GM21390 (cell line): ENCODE results near the gene ZIC4.

Source experiments
- ATAC-seq: cut with Tn5 transposase; IDR thresholded peaks from one replicate; pipeline ENCODE4 v1.9.1; 2021; ENCODE audit not compliant: unreplicated experiment

Gene ZIC4

GRCh38 chr3:147356145-147356908, 50.0 kb downstream of the ZIC4 start:
- no peak for ATAC-seq

GRCh38 chr3:147355753-147356090, 50.6 kb downstream of the ZIC4 start:
- ATAC-seq, result no peak

DNA sequence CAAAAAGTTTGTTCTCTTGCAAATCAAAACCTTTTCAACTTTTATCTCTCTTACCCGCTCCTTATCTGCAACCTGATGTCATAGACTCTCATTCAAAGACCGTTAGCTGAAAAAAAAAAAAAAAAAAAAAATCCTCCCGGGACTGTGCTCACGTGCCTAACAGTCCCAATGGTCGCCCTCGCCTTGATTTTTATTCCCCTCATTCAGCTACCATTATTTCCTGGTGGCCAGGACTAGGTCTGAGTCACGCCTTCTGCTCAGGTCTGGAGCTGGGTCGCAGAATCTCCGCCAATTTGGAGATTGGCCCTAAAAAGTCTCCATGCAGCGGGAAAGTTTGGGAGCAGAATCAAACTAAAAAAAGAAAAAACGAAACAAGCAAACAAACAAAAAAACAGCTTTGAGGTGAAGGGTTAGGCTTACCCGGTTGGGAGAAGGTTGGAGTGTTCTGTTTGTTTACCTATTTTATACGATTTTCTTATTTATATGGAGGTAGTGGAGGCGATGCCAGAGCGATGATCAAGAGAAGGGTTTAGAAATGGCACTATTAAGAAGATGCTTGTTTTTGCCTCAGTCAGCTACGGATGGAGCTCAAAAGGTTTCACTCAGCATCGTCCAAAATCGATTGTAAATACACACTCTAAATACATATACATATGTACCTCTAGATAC, 51.1 kb downstream of the ZIC4 start:
- no peak for ATAC-seq

DNA sequence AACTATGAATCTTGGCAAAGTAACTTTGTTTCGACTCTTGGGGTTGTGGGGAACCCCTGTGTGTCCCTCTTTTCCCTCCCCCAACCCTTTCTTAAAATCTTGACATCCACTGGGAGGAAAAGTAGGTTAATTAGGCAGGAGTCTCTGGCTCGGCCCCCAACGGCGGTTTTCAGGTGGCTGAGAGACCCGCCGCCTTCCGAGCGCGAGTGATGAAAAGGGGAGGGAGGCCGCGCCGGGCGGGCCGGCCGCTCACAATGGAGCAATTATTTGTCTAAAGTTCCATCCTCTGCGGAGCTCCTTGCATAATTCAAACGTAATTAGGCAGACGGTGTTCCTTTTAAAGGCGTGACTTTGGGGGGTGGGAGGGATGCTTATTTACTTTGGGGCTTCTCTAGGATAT, 51.7 kb downstream of the ZIC4 start:
- no peak for ATAC-seq

- ATAC-seq, result no peak
These were observed 55.0 kb downstream of the ZIC4 start for GRCh38 chr3:147351301-147351700.

DNA sequence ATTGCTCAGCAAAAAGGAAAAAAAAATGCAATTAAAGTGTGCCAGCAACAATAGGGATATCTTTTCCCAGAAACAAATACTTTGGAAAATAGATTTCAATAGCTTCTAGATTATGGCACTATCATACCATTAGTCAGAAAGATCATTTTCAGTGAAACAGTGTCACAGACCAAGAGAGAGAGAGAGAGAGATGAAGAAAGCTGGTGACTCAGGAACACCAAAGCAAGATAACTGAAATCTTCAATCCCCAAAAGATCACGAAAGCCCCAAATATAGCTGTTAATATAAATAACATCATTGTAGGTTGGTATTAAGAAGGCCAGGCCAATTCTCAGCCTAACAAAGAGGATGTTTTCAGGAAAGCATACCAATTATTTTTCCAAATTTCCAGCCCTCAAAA, 57.4 kb downstream of the ZIC4 start:
- ATAC-seq, result no peak

DNA sequence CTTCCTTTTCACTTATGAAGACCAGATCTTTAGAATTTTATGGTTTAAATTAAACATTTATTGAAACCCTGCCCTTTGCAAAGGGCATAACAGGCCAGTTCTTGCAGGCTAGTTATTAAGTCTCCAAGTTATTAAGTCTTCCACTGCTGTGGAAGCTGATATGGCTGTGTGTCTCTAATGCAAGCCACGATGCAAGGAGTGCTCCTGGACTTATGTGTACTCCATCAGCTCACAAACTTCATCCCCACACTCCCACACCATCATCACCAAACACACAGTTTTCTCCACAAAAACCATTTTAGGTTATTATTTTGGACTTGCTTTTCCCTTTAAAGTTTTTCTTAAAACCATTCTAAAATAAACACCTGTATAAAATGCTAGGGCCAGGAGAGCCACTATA, 62.4 kb downstream of the ZIC4 start:
- ATAC-seq, result no peak

GRCh38 chr3:147341727-147342126, 64.6 kb downstream of the ZIC4 start:
- ATAC-seq, result no peak

DNA sequence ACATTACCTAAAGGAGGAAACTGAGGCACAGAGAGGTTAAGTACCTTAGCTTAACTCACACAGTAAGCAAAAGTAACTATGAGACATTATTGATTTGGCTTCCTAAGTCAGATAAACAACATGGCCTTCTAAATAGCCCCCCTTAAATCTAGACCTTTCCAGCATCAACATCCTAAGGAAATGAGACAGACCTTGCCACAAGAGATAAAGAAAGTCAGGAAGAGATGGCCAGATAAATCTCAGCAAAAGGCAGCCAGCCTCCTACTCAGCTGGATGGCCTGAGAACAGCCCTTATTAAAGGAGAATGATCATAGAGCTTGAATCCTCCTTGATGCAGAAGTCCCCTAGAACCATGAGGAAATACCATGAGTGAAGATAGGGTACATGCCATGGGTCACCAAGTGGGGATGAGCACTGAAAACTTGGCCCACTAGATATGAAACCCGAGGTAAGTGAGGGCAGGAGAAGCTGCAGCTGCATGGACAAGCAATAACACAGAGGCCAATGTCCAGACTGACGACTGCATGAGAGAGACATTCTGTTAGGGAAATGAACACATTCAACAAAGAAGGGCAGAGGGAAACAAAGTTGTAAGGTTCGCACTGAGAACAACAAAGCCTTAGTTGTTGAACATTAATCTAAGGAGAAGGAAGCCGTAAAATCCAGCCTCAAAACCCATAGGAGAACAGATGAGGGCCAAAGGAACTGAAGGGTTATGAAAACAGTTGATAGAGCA, 69.6 kb downstream of the ZIC4 start:
- ATAC-seq, result no peak
